Tibial nerve (tissue), 4 donors: ENCODE results near the gene CABP4. TPM values are rescaled to one million over a fixed set of nuclear protein-coding genes. Genes with fewer than 3 reads are reported as not detected.

Source experiments
- DNase-seq, 2 donors: peaks; one replicate each; pipeline ENCODE4 v3.0.0-alpha.2; 2019; ENCODE audit warnings: low spot score in 2 of 2
- H3K27ac ChIP-seq, 4 donors: fragments of 200-600 bp; sonication (generic) in 3 of 4; one replicate each; pipeline ENCODE4 v1.5.1; 2017 to 2019; ENCODE audit warnings: mild to moderate bottlenecking in 1 of 4
- H3K27me3 ChIP-seq, 2 donors: fragments of 200-600 bp; sonication (generic) in 1 of 2; one replicate each; pipeline versions ENCODE4 v1.5.1 to v1.6.0; 2017 to 2019
- H3K36me3 ChIP-seq, 3 donors: fragments of 200-600 bp; sonication (generic); one replicate each; pipeline ENCODE4 v1.5.1; 2018 to 2019
- H3K4me1 ChIP-seq, 4 donors: fragments of 200-600 bp; sonication (generic) in 3 of 4; one replicate each; pipeline ENCODE4 v1.5.1; 2017 to 2019
- H3K4me3 ChIP-seq, 4 donors: fragments of 200-600 bp; sonication (generic) in 3 of 4; one replicate each; pipeline ENCODE4 v1.5.1; 2017 to 2019; ENCODE audit warnings: mild to moderate bottlenecking in 1 of 4, moderate library complexity in 1 of 4
- H3K9me3 ChIP-seq, 4 donors: fragments of 200-600 bp; sonication (generic) in 3 of 4; one replicate each; pipeline ENCODE4 v1.5.1; 2017 to 2019
- EP300 ChIP-seq, 2 donors: sonication (generic); formaldehyde crosslinking; IDR thresholded peaks; one replicate each; pipeline ENCODE4 v1.6.1; 2017; ENCODE audit warnings: antibody characterized with exemption in 2 of 2, mild to moderate bottlenecking in 1 of 2
- POLR2A ChIP-seq, 2 donors: fragments of 450-650 bp; IDR thresholded peaks; one replicate each; pipeline ENCODE4 v1.6.1; 2017; ENCODE audit warnings: antibody characterized with exemption in 2 of 2, mild to moderate bottlenecking in 2 of 2, moderate library complexity in 2 of 2
- WGBS, 2 donors: methylation state at CpG; one replicate each; pipeline ENCODE4 v1.1.5; 2018; 5-methylcytosine and 5-hydroxymethylcytosine counted together
- total RNA-seq, 4 donors: library from RNA; depleted of rRNA; stranded (reverse); fragments of >200 nt; gene quantifications; one replicate each; pipeline ENCODE4 v1.1.0, GENCODE V29; 2016
- TF ChIP-seq, protein P1 (sequence below), 5 experiments: fragments of 200-600 bp in 3 of 5; fragments of 450-650 bp in 2 of 5; sonication (generic) in 3 of 5; IDR thresholded peaks; one replicate each; pipeline ENCODE4 v1.5.1; 2016 to 2019; ENCODE audit warnings: antibody characterized with exemption in 5 of 5, mild to moderate bottlenecking in 3 of 5, moderate library complexity in 2 of 5

The CABP4 gene
- total RNA-seq, 4 donors from 2014 or later: 0.21 to 5.7 (median 3.6) TPM

DNA sequence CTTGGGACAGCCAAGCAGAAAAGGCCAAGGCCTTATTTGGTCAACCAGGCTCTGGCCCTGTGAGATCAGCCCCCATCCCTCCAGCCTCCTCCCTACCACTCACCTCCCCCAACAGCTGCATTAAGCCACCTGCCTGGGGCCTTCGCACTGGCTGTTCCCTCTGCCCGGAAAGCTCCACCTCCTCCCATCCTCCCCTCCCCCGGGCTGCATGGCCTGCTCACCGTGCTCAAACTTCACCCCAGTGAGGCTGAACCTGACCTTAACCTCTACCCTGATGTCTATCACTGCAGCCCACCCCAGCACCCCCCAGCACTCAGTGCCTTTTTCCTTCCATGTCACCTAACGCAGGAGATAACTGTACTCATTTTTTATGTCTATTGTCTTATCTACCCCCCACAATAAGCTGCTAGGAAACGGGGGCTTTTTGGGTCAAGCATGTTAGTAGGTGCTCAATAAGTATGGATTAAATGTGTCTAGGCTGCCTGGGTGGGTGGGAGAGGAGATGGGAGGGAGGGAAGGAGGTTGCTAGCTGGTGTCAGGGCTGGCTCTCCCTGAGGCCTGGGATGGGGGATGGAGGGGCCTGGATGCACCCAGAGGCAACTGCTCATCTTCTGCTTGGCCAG lies 18.6 kb upstream of the CABP4 start:
- Histone ChIP-seq H3K9me3 (no peaks in the 10 kb centered on the region), H3K36me3 (peaks cover 0 to 99% (median 18%) of the 10 kb centered on the region in 3 donors), H3K27me3 (no peaks in the 10 kb centered on the region), H3K27ac (peak overlapping the region in 3 of 4 donors; percentile 40 to 83 (median 43)), H3K4me3 (peak overlapping the region in 1 of 4 donors; percentile 55), H3K4me1 (peaks cover 0 to 43% (median 10%) of the 10 kb centered on the region in 4 donors)
- 51 to 53% methylated on average over 6 of the region's 6 CpGs for WGBS, 2 donors
- no peak for DNase-seq
- TF ChIP-seq POLR2A (IDR thresholded peaks at IDR 0.05) (no peak), EP300 (IDR thresholded peaks at IDR 0.05) (no peak)
- TF ChIP-seq, protein P1, sequence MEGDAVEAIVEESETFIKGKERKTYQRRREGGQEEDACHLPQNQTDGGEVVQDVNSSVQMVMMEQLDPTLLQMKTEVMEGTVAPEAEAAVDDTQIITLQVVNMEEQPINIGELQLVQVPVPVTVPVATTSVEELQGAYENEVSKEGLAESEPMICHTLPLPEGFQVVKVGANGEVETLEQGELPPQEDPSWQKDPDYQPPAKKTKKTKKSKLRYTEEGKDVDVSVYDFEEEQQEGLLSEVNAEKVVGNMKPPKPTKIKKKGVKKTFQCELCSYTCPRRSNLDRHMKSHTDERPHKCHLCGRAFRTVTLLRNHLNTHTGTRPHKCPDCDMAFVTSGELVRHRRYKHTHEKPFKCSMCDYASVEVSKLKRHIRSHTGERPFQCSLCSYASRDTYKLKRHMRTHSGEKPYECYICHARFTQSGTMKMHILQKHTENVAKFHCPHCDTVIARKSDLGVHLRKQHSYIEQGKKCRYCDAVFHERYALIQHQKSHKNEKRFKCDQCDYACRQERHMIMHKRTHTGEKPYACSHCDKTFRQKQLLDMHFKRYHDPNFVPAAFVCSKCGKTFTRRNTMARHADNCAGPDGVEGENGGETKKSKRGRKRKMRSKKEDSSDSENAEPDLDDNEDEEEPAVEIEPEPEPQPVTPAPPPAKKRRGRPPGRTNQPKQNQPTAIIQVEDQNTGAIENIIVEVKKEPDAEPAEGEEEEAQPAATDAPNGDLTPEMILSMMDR (IDR thresholded peaks at IDR 0.05): no peak

- DNase-seq: no peak
- Histone ChIP-seq H3K9me3 (no peaks in the 10 kb centered on the region), H3K36me3 (peaks cover 0 to 98% (median 13%) of the 10 kb centered on the region in 3 donors), H3K27me3 (no peaks in the 10 kb centered on the region), H3K27ac (peak within 1 kb of the TSS in 3 of 4 donors; percentile 65 to 83 (median 74)), H3K4me1 (peaks cover 0 to 49% (median 14%) of the 10 kb centered on the region in 4 donors), H3K4me3 (peak within 1 kb of the TSS in 2 of 4 donors; percentile 12 to 55)
- WGBS, 2 donors: 62 to 77% methylated on average over 17 to 22 of the region's 26 CpGs
- TF ChIP-seq EP300 (IDR thresholded peaks at IDR 0.05) (no peak), POLR2A (IDR thresholded peaks at IDR 0.05) (no peak)
- TF ChIP-seq, protein P1 (IDR thresholded peaks at IDR 0.05): no peak
Measured at GRCh38 chr11:67437082-67437808, 17.9 kb upstream of the CABP4 start, which contains the start of gene PTPRCAP. PTPRCAP (minus strand) TSS chr11:67437682; CDS start chr11:67437619, 63 bp downstream.

GRCh38 chr11:67437809-67438157 lies 17.4 kb upstream of the CABP4 start:
- 62 to 68% methylated on average over 3 of the region's 3 CpGs for WGBS, 2 donors

GRCh38 chr11:67438158-67438902 lies 16.8 kb upstream of the CABP4 start:
- H3K27me3 ChIP-seq: no peaks in the 10 kb centered on the region
- peaks cover 0 to 57% (median 19%) of the 10 kb centered on the region in 4 donors for H3K4me1 ChIP-seq
- TF ChIP-seq EP300 (IDR thresholded peaks at IDR 0.05): no peak
- TF ChIP-seq, protein P1 (IDR thresholded peaks at IDR 0.05): no peak
- TF ChIP-seq POLR2A (IDR thresholded peaks at IDR 0.05): no peak
- no peaks in the 10 kb centered on the region for H3K9me3 ChIP-seq
- no peak for DNase-seq
- H3K27ac ChIP-seq: peak overlapping the region in 3 of 4 donors; percentile 65 to 83 (median 74)
- WGBS, 2 donors: 68 to 83% methylated on average over 30 to 36 of the region's 41 CpGs
- H3K4me3 ChIP-seq: peak overlapping the region in 2 of 4 donors; percentile 12 to 55
- peaks cover 0 to 87% (median 5%) of the 10 kb centered on the region in 3 donors for H3K36me3 ChIP-seq

More at GRCh38 chr11:67437809-67438157, 17.4 kb upstream of the CABP4 start:
- Histone ChIP-seq H3K4me3 (peak overlapping the region in 2 of 4 donors; percentile 12 to 55), H3K36me3 (peaks cover 0 to 93% (median 10%) of the 10 kb centered on the region in 3 donors), H3K27ac (peak overlapping the region in 2 of 4 donors; percentile 40 to 83), H3K9me3 (no peaks in the 10 kb centered on the region), H3K27me3 (no peaks in the 10 kb centered on the region), H3K4me1 (peaks cover 0 to 55% (median 19%) of the 10 kb centered on the region in 4 donors)
- TF ChIP-seq POLR2A (IDR thresholded peaks at IDR 0.05): no peak
- TF ChIP-seq, protein P1 (IDR thresholded peaks at IDR 0.05): no peak
- no peak for TF ChIP-seq EP300 (IDR thresholded peaks at IDR 0.05)
- DNase-seq: no peak
